DMS53 treated with DMSO at 0.1 percent for 48 hours (cell line): ENCODE measurements around the gene CIZ1.
A peak's percentile ranks its signal among the peaks of the same experiment; 100 is the strongest.
"Not testable (repeated sequence)": the region's sequence is repeated elsewhere in the genome, so short reads cannot be mapped to it uniquely, and the experiment has no call there.

Experiments used
- DNase-seq: peaks from one replicate; lab custom pipeline; 2025; ENCODE audit not compliant: unreplicated experiment; lab: John Stamatoyannopoulos, UW

Gene CIZ1

GRCh38 chr9:128148509-128149000 is 42.8 kb downstream of the CIZ1 start:
- DNase-seq: no peak

- DNase-seq: no peak
Observed at GRCh38 chr9:128146591-128147120, 44.7 kb downstream of the CIZ1 start.

- no peak for DNase-seq
Observed at GRCh38 chr9:128145951-128146351, 45.4 kb downstream of the CIZ1 start.

GRCh38 chr9:128145536-128145935 is 45.8 kb downstream of the CIZ1 start:
- no peak for DNase-seq

GRCh38 chr9:128144239-128145181 is 46.9 kb downstream of the CIZ1 start:
- no peak for DNase-seq

- DNase-seq: no peak
Observed at GRCh38 chr9:128143525-128144238, 47.7 kb downstream of the CIZ1 start.

- DNase-seq: no peak
Observed at GRCh38 chr9:128142596-128142995, 48.8 kb downstream of the CIZ1 start.

- DNase-seq: no peak
Observed at GRCh38 chr9:128142061-128142460, 49.3 kb downstream of the CIZ1 start.

GRCh38 chr9:128141604-128142003 is 49.8 kb downstream of the CIZ1 start:
- no peak for DNase-seq

GRCh38 chr9:128139621-128140020 is 51.8 kb downstream of the CIZ1 start:
- no peak for DNase-seq

GRCh38 chr9:128138001-128138400 is 53.4 kb downstream of the CIZ1 start:
- no peak for DNase-seq

- DNase-seq: no peak
Observed at GRCh38 chr9:128136816-128137793, 54.3 kb downstream of the CIZ1 start.

- not testable (repeated sequence) for DNase-seq
Observed at GRCh38 chr9:128135561-128135960, 55.8 kb downstream of the CIZ1 start.

GRCh38 chr9:128132139-128132538 is 59.2 kb downstream of the CIZ1 start:
- peak; percentile 93 for DNase-seq

GRCh38 chr9:128131346-128131745 is 60.0 kb downstream of the CIZ1 start:
- DNase-seq: not testable (repeated sequence)

- DNase-seq: not testable (repeated sequence)
Observed at GRCh38 chr9:128130651-128131050, 60.7 kb downstream of the CIZ1 start.

GRCh38 chr9:128129976-128130590 is 61.3 kb downstream of the CIZ1 start:
- not testable (repeated sequence) for DNase-seq

- no peak for DNase-seq
Observed at GRCh38 chr9:128128836-128129590, 62.4 kb downstream of the CIZ1 start.
